Testis (tissue), 3 donors: ENCODE data around the gene PARK7. TPM values are rescaled to one million over a fixed set of nuclear protein-coding genes. Genes with fewer than 3 reads are reported as not detected.
"Not testable (repeated sequence)": the region's sequence is repeated elsewhere in the genome, so short reads cannot be mapped to it uniquely, and the experiment has no call there.

Experiments used
- DNase-seq: peaks from one replicate; pipeline ENCODE4 v3.0.0-alpha.2; 2019
- H3K27ac ChIP-seq, 2 donors: fragments of 200-600 bp; sonication (generic); one replicate each; pipeline ENCODE4 v1.5.1; 2019
- H3K27me3 ChIP-seq: fragments of 200-600 bp; sonication (generic); one replicate; pipeline ENCODE4 v1.5.1; 2019
- H3K36me3 ChIP-seq: fragments of 200-600 bp; sonication (generic); one replicate; pipeline ENCODE4 v1.5.1; 2017; ENCODE audit warnings: low read depth; ENCODE audit errors: missing control alignments
- H3K4me1 ChIP-seq: fragments of 200-600 bp; sonication (generic); one replicate; pipeline ENCODE4 v1.5.1; 2019
- H3K4me3 ChIP-seq, 2 donors: fragments of 200-600 bp; sonication (generic); one replicate each; pipeline ENCODE4 v1.5.1; 2017 to 2019
- H3K9me3 ChIP-seq: fragments of 200-600 bp; sonication (generic); one replicate; pipeline ENCODE4 v1.5.1; 2017
- POLR2A ChIP-seq: fragments of 450-650 bp; IDR thresholded peaks from one replicate; pipeline ENCODE4 v1.6.1; 2017; ENCODE audit warnings: antibody characterized with exemption, mild to moderate bottlenecking, moderate library complexity
- WGBS, 2 donors: methylation state at CpG; one replicate each; pipeline ENCODE4 v1.1.5; 2018; 5-methylcytosine and 5-hydroxymethylcytosine counted together
- intact Hi-C: fragments of 100-400 bp; cut with DNase I; formaldehyde crosslinking; loops from one replicate; pipeline ENCODE4 v1.15.1; 2023; ENCODE audit warnings: low total_unique reads
- polyA plus RNA-seq: library from polyadenylated mRNA; stranded (reverse); fragments of 350-450 nt; fragmentation: Illumina TruSeq; extraction: RNeasy Lipid Tissue Mini Kit (QIAGEN cat#74804); gene quantifications from one replicate; pipeline ENCODE4 v1.2.3, GENCODE V29; 2014; ENCODE audit warnings: low read depth, low replicate concordance; ENCODE audit not compliant: insufficient read depth
- total RNA-seq, 2 donors: library from RNA; depleted of rRNA; stranded (reverse); fragments of >200 nt; gene quantifications; one replicate each; pipeline ENCODE4 v1.2.3, GENCODE V29; 2016
- TF ChIP-seq, protein P1 (sequence below), 3 experiments: fragments of 450-650 bp in 2 of 3; fragments of 200-600 bp in 1 of 3; sonication (generic) in 1 of 3; IDR thresholded peaks; one replicate each; pipeline ENCODE4 v1.5.1; 2016 to 2019; ENCODE audit warnings: antibody characterized with exemption in 3 of 3, mild to moderate bottlenecking in 2 of 3, moderate library complexity in 1 of 3

Gene PARK7
- total and polyA plus RNA-seq, 3 donors from 2014 or later, result 110 to 281 (median 129) TPM

DNA sequence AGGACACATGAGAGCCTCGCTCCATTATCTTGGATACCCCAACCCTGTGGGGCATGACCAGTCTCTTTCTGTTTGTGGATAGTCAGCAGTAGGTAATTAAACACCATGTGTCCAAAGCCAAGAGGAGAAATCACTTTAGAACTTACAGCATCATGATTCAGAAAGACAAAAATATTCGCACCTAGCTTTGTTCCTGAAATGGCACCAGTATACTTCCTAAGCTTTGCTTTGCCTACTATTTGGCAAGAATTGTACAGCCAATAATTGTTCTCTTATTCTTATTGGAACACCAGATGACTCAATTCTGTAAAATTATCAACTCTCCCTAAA, 45.0 kb upstream of the PARK7 start:
- no peak for TF ChIP-seq POLR2A
- TF ChIP-seq, protein P1, sequence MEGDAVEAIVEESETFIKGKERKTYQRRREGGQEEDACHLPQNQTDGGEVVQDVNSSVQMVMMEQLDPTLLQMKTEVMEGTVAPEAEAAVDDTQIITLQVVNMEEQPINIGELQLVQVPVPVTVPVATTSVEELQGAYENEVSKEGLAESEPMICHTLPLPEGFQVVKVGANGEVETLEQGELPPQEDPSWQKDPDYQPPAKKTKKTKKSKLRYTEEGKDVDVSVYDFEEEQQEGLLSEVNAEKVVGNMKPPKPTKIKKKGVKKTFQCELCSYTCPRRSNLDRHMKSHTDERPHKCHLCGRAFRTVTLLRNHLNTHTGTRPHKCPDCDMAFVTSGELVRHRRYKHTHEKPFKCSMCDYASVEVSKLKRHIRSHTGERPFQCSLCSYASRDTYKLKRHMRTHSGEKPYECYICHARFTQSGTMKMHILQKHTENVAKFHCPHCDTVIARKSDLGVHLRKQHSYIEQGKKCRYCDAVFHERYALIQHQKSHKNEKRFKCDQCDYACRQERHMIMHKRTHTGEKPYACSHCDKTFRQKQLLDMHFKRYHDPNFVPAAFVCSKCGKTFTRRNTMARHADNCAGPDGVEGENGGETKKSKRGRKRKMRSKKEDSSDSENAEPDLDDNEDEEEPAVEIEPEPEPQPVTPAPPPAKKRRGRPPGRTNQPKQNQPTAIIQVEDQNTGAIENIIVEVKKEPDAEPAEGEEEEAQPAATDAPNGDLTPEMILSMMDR (IDR thresholded peaks at IDR 0.05), result no peak
- intact Hi-C loops, result no loop called here
- Histone ChIP-seq H3K9me3 (no peaks in the 10 kb centered on the region), H3K27ac (no peak overlapping the region), H3K27me3 (no peaks in the 10 kb centered on the region), H3K4me3 (no peak overlapping the region), H3K4me1 (no peaks in the 10 kb centered on the region), H3K36me3 (no peaks in the 10 kb centered on the region)
- WGBS, 2 donors, result 80 to 84% methylated on average over 2 of the region's 2 CpGs
- no peak for DNase-seq

DNA sequence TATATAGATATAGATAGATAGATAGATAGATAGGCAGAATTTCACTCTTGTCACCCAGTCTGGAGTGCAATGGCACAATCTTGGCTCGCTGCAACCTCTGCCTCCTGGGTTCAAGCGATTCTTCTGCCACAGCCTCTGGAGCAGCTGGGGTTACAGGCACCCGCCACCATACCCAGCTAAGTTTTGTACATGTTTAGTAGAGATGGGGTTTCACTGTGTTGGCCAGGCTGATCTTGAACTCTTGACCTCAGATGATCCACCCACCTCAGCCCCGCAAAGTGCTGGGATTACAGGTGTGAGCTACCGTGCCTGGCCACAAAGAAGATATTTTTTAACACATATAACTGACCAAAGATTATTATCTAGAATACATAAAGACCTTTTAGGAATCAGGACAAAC, 43.5 kb upstream of the PARK7 start:
- H3K36me3 ChIP-seq, H3K4me3 ChIP-seq, DNase-seq, H3K27ac ChIP-seq, H3K4me1 ChIP-seq, intact Hi-C loops, H3K9me3 ChIP-seq, H3K27me3 ChIP-seq: not testable (repeated sequence)
- 83 to 90% methylated on average over 5 of the region's 5 CpGs for WGBS, 2 donors

DNA sequence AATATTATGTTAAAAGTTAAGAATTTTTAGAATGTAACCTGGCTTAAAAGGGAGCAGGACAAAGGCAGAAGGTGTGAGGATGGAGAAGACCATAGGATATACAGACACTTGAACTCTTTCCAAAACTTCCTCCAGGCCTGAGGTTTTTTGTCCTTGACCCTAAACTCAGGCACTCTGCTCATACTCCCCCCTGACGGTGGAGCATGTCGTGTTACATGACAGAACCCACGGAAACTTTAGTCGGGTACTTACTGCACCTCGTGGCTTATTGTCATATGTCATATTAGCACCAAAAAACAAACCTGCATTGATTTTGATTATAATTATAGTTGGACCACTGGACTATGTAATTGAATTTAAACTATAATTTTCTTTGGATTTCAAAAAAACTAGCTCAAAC, 41.6 kb upstream of the PARK7 start:
- TF ChIP-seq, protein P1 (IDR thresholded peaks at IDR 0.05), result no peak
- no peak for TF ChIP-seq POLR2A
- Histone ChIP-seq H3K4me3 (no peak overlapping the region), H3K27ac (no peak overlapping the region), H3K4me1 (no peaks in the 10 kb centered on the region), H3K36me3 (no peaks in the 10 kb centered on the region), H3K9me3 (no peaks in the 10 kb centered on the region), H3K27me3 (no peaks in the 10 kb centered on the region)
- 56 to 66% methylated on average over 5 of the region's 5 CpGs for WGBS, 2 donors
- intact Hi-C loops, result no loop called here
- no peak for DNase-seq

DNA sequence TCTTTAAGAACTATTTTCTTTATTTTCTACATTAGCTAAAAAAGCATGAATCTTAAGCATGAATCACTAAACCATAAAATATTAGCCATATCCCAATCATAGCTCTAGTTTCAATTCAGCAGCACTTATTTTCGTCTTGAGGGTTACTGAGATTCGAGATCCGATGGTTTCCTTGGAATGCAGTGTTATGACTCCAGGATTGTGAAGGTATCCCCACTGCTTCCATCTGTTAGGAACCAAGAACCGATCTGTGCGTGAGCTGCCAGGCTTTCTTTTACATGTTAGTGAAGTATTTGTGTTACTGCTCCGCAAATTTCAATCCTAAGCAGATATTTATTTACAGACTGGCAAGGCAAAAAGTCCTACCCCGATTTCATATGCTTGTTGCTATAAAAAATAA, 39.7 kb upstream of the PARK7 start:
- no peak overlapping the region for H3K27ac ChIP-seq
- no peak for DNase-seq
- H3K4me3 ChIP-seq, result no peak overlapping the region
- 92 to 94% methylated on average over 7 of the region's 7 CpGs for WGBS, 2 donors
- intact Hi-C loops, result no loop called here
- no peaks in the 10 kb centered on the region for H3K27me3 ChIP-seq
- H3K4me1 ChIP-seq, result no peaks in the 10 kb centered on the region
- no peaks in the 10 kb centered on the region for H3K9me3 ChIP-seq
- H3K36me3 ChIP-seq, result no peaks in the 10 kb centered on the region
- no peak for TF ChIP-seq POLR2A
- TF ChIP-seq, protein P1 (IDR thresholded peaks at IDR 0.05), result no peak

DNA sequence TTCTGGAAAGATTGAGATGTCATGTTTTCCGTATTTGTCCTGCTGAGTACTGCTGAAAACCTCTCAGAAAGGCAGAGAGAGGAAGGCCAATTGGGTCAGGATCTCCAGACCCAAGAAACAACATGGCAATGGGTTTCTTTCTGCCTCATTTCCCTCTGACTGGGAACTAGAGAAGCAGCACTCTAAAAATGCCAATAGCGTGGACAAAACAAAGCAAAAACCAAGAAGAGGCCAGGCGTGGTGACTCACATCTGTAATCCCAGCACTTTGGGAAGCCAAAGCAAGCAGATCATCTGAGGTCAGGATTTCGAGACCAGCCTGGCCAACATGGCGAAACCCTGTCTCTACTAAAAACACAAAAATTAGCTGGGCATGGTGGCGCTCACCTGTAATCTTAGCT, 39.2 kb upstream of the PARK7 start:
- TF ChIP-seq, protein P1 (IDR thresholded peaks at IDR 0.05), result no peak
- no peak for TF ChIP-seq POLR2A
- Histone ChIP-seq H3K36me3 (no peaks in the 10 kb centered on the region), H3K9me3 (no peaks in the 10 kb centered on the region), H3K27me3 (no peaks in the 10 kb centered on the region), H3K4me3 (no peak overlapping the region), H3K4me1 (no peaks in the 10 kb centered on the region), H3K27ac (no peak overlapping the region)
- intact Hi-C loops, result no loop called here
- DNase-seq, result no peak
- 91 to 97% methylated on average over 6 of the region's 6 CpGs for WGBS, 2 donors

DNA sequence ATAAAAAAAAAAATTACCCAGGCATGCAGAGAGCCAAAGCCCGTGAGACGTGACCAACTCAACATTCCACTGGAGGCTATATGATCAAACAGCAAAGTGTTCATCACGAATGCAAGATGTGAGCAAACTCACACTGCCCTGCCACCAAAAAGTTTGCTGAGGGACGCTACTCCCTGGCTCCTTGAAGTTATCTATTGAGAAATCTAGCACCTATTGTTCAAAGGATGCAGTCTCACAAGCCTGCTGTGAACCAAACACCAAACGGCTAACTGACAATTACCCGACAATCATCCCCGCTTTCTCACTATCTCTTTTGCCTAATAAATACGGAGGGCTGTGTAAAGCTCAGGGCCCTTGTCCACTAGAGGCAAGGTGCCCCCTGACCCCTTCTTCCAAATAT, 34.5 kb upstream of the PARK7 start:
- intact Hi-C loops, H3K4me3 ChIP-seq, H3K27ac ChIP-seq, H3K27me3 ChIP-seq, DNase-seq, H3K36me3 ChIP-seq, H3K4me1 ChIP-seq, H3K9me3 ChIP-seq: not testable (repeated sequence)
- WGBS, 2 donors, result 53 to 57% methylated on average over 8 of the region's 8 CpGs
